Breast epithelium (tissue), 3 donors: ENCODE results near the gene SKA3.

Source experiments
- POLR2A ChIP-seq: fragments of 450-650 bp; IDR thresholded peaks from one replicate; pipeline ENCODE4 v1.6.1; 2016; ENCODE audit warnings: antibody characterized with exemption, mild to moderate bottlenecking, moderate library complexity
- POLR2AphosphoS5 ChIP-seq, 3 donors: sonication (generic); formaldehyde crosslinking; IDR thresholded peaks; one replicate each; pipeline ENCODE4 v1.6.1; 2017; ENCODE audit warnings: antibody characterized with exemption in 3 of 3
- TF ChIP-seq, protein P1 (sequence below), 3 donors: fragments of 450-650 bp; IDR thresholded peaks; one replicate each; pipeline ENCODE4 v1.5.1; 2016 to 2017; ENCODE audit warnings: antibody characterized with exemption in 3 of 3, mild to moderate bottlenecking in 3 of 3, moderate library complexity in 3 of 3

DNA sequence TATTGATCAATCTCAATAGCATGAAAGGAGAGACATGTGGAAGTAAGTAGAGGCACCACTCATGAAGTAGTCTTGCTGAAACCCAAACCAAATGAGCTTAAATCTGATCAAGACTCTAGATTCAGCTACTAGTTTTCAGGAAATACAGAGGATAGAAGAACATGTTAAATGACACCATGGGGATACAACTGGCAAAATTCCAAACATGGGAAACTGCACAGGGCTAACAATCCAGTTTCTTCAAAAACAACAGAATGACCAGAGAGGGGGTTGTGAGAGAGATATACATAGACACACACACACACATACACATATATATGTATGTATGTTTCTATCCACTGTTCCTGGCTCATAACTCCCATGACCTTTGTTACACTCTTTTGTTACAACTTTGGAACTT lies 44.9 kb upstream of the SKA3 start:
- TF ChIP-seq, protein P1, sequence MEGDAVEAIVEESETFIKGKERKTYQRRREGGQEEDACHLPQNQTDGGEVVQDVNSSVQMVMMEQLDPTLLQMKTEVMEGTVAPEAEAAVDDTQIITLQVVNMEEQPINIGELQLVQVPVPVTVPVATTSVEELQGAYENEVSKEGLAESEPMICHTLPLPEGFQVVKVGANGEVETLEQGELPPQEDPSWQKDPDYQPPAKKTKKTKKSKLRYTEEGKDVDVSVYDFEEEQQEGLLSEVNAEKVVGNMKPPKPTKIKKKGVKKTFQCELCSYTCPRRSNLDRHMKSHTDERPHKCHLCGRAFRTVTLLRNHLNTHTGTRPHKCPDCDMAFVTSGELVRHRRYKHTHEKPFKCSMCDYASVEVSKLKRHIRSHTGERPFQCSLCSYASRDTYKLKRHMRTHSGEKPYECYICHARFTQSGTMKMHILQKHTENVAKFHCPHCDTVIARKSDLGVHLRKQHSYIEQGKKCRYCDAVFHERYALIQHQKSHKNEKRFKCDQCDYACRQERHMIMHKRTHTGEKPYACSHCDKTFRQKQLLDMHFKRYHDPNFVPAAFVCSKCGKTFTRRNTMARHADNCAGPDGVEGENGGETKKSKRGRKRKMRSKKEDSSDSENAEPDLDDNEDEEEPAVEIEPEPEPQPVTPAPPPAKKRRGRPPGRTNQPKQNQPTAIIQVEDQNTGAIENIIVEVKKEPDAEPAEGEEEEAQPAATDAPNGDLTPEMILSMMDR (IDR thresholded peaks at IDR 0.05): no peak
- TF ChIP-seq POLR2A (no peak), POLR2AphosphoS5 (IDR thresholded peaks at IDR 0.05) (no peak)
